SHP77 (cell line): ENCODE measurements around the gene ADGRG2.

Experiments
- DNase-seq, 2 experiments: peaks; one replicate each; lab custom pipeline; 2025; lab: John Stamatoyannopoulos, UW

The ADGRG2 gene

GRCh38 chrX:19121898-19122640 is at the start of gene ADGRG2:
Gene ADGRG2 (minus strand): TSS chrX:19122468. CDS start chrX:19068834, 53,634 bp downstream.
- no peak for DNase-seq

- no peak for DNase-seq
Measured at GRCh38 chrX:19168609-19169008, 46.3 kb upstream of the ADGRG2 start.

GRCh38 chrX:19162851-19163250 is 40.6 kb upstream of the ADGRG2 start:
- DNase-seq = no peak

- DNase-seq = no peak
Measured at GRCh38 chrX:19156186-19156585, 33.9 kb upstream of the ADGRG2 start.

GRCh38 chrX:19152762-19153161 is 30.5 kb upstream of the ADGRG2 start:
- no peak for DNase-seq

GRCh38 chrX:19137067-19137466 is 14.8 kb upstream of the ADGRG2 start:
- no peak for DNase-seq

- no peak for DNase-seq
Measured at GRCh38 chrX:19133784-19134183, 11.5 kb upstream of the ADGRG2 start.

GRCh38 chrX:19133231-19133630 is 11.0 kb upstream of the ADGRG2 start:
- DNase-seq = no peak

GRCh38 chrX:19130628-19131027 is 8.4 kb upstream of the ADGRG2 start:
- no peak for DNase-seq

GRCh38 chrX:19129694-19130093 is 7.4 kb upstream of the ADGRG2 start:
- DNase-seq = no peak

GRCh38 chrX:19127649-19128168 is 5.4 kb upstream of the ADGRG2 start:
- no peak for DNase-seq

GRCh38 chrX:19122641-19123009 is 357 bp upstream of the ADGRG2 start:
- no peak for DNase-seq

- no peak for DNase-seq
Measured at GRCh38 chrX:19121466-19121865, 802 bp downstream of the ADGRG2 start.

GRCh38 chrX:19110642-19111041 is 11.6 kb downstream of the ADGRG2 start:
- DNase-seq = no peak

- DNase-seq = no peak
Measured at GRCh38 chrX:19107035-19107434, 15.2 kb downstream of the ADGRG2 start.

- DNase-seq = no peak
Measured at GRCh38 chrX:19100586-19100985, 21.7 kb downstream of the ADGRG2 start.

GRCh38 chrX:19097553-19098283 is 24.6 kb downstream of the ADGRG2 start:
- no peak for DNase-seq

GRCh38 chrX:19096586-19096985 is 25.7 kb downstream of the ADGRG2 start:
- no peak for DNase-seq

GRCh38 chrX:19094654-19095053 is 27.6 kb downstream of the ADGRG2 start:
- DNase-seq = no peak

GRCh38 chrX:19091596-19091995 is 30.7 kb downstream of the ADGRG2 start:
- no peak for DNase-seq

- DNase-seq = no peak
Measured at GRCh38 chrX:19089555-19090040, 32.7 kb downstream of the ADGRG2 start.

- DNase-seq = no peak
Measured at GRCh38 chrX:19086102-19086772, 36.0 kb downstream of the ADGRG2 start.

GRCh38 chrX:19085666-19086065 is 36.6 kb downstream of the ADGRG2 start:
- no peak for DNase-seq
